Activated T-cell treated with anti-CD3 and anti-CD28 coated beads, Interleukin-2, amount 50 U/mL, for 4 hours (primary cell): ENCODE measurements around the gene UGGT2. TPM values are rescaled to one million over a fixed set of nuclear protein-coding genes. Genes with fewer than 3 reads are reported as not detected.

Experiments
- ATAC-seq, 2 donors: fragments of 200-7000 bp; cut with Tn5 transposase; one replicate each; pipeline ENCODE4 v1.10.0; 2021
- DNase-seq: peaks from one replicate; pipeline ENCODE4 v3.0.0-alpha.2; 2020
- H3K27me3 Mint-ChIP-seq: one replicate; pipeline ENCODE4 v1.8.0; 2021; ENCODE audit warnings: low read depth, mixed read lengths
- H3K36me3 Mint-ChIP-seq: one replicate; pipeline ENCODE4 v1.8.0; 2022; ENCODE audit warnings: mixed read lengths; ENCODE audit not compliant: insufficient read depth
- H3K4me1 Mint-ChIP-seq: one replicate; pipeline ENCODE4 v1.8.0; 2021; ENCODE audit warnings: low read depth, mixed read lengths
- H3K4me3 Mint-ChIP-seq: one replicate; pipeline ENCODE4 v1.8.0; 2021; ENCODE audit warnings: mild to moderate bottlenecking, moderate library complexity, mixed read lengths
- H3K9me3 Mint-ChIP-seq: one replicate; pipeline ENCODE4 v1.8.0; 2021; ENCODE audit warnings: mixed read lengths
- total RNA-seq, 3 donors: library from RNA; stranded (reverse); gene quantifications; one replicate each; pipeline ENCODE4 v1.2.1, GENCODE V29; 2021

Gene UGGT2
- total RNA-seq, 3 donors from 2014 or later, result 0.08 to 0.46 (median 0.08) TPM

- no peak for DNase-seq
- peaks cover 3% of the 10 kb centered on the region for H3K9me3 Mint-ChIP-seq
- no peak for ATAC-seq
- H3K4me1 Mint-ChIP-seq, result no peaks in the 10 kb centered on the region
- no peaks in the 10 kb centered on the region for H3K27me3 Mint-ChIP-seq
- H3K36me3 Mint-ChIP-seq, result no peaks in the 10 kb centered on the region
- no peak overlapping the region for H3K4me3 Mint-ChIP-seq
Observed at GRCh38 chr13:95924389-95924994, 128.7 kb downstream of the UGGT2 start.

DNA sequence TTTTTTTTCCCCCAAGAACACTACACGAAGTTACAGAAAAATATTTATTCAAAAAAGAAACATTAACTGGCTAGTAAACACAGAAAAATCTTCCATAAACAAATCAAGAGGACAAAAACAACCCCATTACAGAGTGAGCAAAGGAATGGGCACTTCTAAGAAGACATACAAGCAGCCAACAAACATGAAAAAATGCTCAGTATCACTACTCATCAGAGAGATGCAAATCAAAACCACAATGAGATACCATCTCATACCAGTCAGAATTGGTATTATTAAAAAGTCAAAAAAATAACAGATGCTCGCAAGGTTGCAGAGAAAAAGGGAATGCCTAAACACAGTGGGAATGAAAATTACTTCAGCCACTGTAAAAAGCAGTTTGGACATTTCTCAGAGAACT, 131.7 kb downstream of the UGGT2 start:
- H3K36me3 Mint-ChIP-seq, result no peaks in the 10 kb centered on the region

GRCh38 chr13:95920485-95920884, 132.7 kb downstream of the UGGT2 start:
- Mint-ChIP-seq H3K9me3 (peaks cover 4% of the 10 kb centered on the region), H3K4me1 (no peaks in the 10 kb centered on the region), H3K36me3 (no peaks in the 10 kb centered on the region), H3K27me3 (no peaks in the 10 kb centered on the region), H3K4me3 (no peak overlapping the region)
- ATAC-seq (no peak), DNase-seq (no peak)

More for the DNA sequence above, 131.7 kb downstream of the UGGT2 start:
- Mint-ChIP-seq H3K9me3 (peaks cover 4% of the 10 kb centered on the region), H3K27me3 (no peaks in the 10 kb centered on the region), H3K4me1 (no peaks in the 10 kb centered on the region), H3K4me3 (no peak overlapping the region)
- no peak for ATAC-seq
- no peak for DNase-seq

GRCh38 chr13:95918860-95919259, 134.3 kb downstream of the UGGT2 start:
- peaks cover 4% of the 10 kb centered on the region for H3K9me3 Mint-ChIP-seq
- H3K4me3 Mint-ChIP-seq, result no peak overlapping the region
- DNase-seq (no peak), ATAC-seq (no peak)
- no peaks in the 10 kb centered on the region for H3K4me1 Mint-ChIP-seq
- H3K36me3 Mint-ChIP-seq, result no peaks in the 10 kb centered on the region
- no peaks in the 10 kb centered on the region for H3K27me3 Mint-ChIP-seq

- Mint-ChIP-seq H3K9me3 (peaks cover 6% of the 10 kb centered on the region), H3K4me3 (no peak overlapping the region), H3K27me3 (no peaks in the 10 kb centered on the region), H3K4me1 (no peaks in the 10 kb centered on the region), H3K36me3 (no peaks in the 10 kb centered on the region)
- no peak for ATAC-seq
- no peak for DNase-seq
Observed at GRCh38 chr13:95914991-95915501, 138.2 kb downstream of the UGGT2 start.

DNA sequence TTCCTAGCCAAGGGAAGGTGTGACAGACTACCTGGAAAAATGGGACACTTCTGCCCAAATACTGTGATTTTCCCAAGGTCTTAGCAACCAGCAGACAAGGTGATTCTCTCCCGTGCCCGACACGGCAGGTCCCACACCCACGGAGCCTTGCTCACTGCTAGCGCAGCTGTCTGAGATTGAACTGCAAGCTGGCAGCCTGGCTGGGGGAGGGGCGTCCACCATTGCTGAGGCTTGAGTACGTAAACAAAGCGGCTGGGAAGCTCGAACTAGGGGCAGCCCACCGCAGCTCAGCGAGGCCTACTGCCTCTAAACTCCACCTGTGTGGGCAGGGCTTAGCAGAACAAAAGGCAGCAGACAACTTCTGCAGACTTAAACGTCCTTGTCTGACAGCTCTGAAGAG, 146.2 kb downstream of the UGGT2 start:
- Mint-ChIP-seq H3K9me3 (peaks cover 10% of the 10 kb centered on the region), H3K27me3 (no peaks in the 10 kb centered on the region), H3K4me3 (no peak overlapping the region), H3K4me1 (no peaks in the 10 kb centered on the region), H3K36me3 (no peaks in the 10 kb centered on the region)
- DNase-seq (no peak), ATAC-seq (no peak)

DNA sequence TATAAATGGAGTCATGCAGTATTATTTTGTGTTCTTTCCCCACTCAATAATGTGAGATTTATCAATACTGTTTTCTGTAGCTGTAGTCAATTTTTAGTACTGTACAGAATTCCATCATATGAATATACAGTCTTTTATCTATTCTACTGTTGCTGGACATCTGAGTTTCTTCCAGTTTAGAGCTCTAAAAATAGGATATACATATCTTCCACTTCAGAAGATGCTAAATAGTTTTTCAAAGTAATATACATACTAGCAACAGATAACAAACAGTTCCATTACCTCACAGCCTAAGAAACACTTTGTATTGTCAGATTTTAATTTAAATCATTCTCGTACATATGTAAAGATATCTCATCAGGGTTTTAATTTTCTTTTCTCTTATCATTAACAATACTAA, 149.6 kb downstream of the UGGT2 start:
- peaks cover 6% of the 10 kb centered on the region for H3K9me3 Mint-ChIP-seq
- H3K4me1 Mint-ChIP-seq, result no peaks in the 10 kb centered on the region
- ATAC-seq (no peak), DNase-seq (no peak)
- no peak overlapping the region for H3K4me3 Mint-ChIP-seq
- no peaks in the 10 kb centered on the region for H3K27me3 Mint-ChIP-seq
- H3K36me3 Mint-ChIP-seq, result no peaks in the 10 kb centered on the region

- no peaks in the 10 kb centered on the region for H3K27me3 Mint-ChIP-seq
- H3K9me3 Mint-ChIP-seq, result peaks cover under 1% of the 10 kb centered on the region
- H3K4me3 Mint-ChIP-seq, result no peak overlapping the region
- H3K4me1 Mint-ChIP-seq, result no peaks in the 10 kb centered on the region
- H3K36me3 Mint-ChIP-seq, result no peaks in the 10 kb centered on the region
- DNase-seq (no peak), ATAC-seq (no peak)
Observed at GRCh38 chr13:95902741-95903140, 150.5 kb downstream of the UGGT2 start.

GRCh38 chr13:95898256-95898655, 154.9 kb downstream of the UGGT2 start:
- no peak overlapping the region for H3K4me3 Mint-ChIP-seq
- H3K9me3 Mint-ChIP-seq, result no peaks in the 10 kb centered on the region
- H3K27me3 Mint-ChIP-seq, result no peaks in the 10 kb centered on the region
- H3K36me3 Mint-ChIP-seq, result no peaks in the 10 kb centered on the region
- H3K4me1 Mint-ChIP-seq, result no peaks in the 10 kb centered on the region
- DNase-seq (no peak), ATAC-seq (no peak)

DNA sequence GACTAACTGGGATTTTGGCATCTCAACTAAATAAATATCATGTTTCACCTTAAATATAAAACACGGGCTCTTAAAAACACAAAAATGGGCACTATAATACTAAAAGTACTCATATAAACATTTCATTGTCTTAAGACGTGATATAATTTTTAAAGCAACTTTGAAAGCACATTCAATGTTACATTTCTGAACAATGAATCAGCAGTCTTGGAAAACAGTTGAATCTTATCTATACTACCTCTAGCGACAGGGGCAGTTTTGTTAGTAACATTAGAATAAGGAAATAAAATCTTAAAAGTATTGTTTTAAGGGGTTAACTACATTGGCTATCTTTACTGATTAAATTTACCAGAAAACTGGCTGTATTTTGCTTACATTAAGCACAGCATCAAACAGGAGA, 156.9 kb downstream of the UGGT2 start:
- H3K9me3 Mint-ChIP-seq, result no peaks in the 10 kb centered on the region
- ATAC-seq, result no peak
- H3K4me3 Mint-ChIP-seq, result no peak overlapping the region
- no peak for DNase-seq
- H3K27me3 Mint-ChIP-seq, result peaks cover 4% of the 10 kb centered on the region
- H3K4me1 Mint-ChIP-seq, result no peaks in the 10 kb centered on the region
- no peaks in the 10 kb centered on the region for H3K36me3 Mint-ChIP-seq

DNA sequence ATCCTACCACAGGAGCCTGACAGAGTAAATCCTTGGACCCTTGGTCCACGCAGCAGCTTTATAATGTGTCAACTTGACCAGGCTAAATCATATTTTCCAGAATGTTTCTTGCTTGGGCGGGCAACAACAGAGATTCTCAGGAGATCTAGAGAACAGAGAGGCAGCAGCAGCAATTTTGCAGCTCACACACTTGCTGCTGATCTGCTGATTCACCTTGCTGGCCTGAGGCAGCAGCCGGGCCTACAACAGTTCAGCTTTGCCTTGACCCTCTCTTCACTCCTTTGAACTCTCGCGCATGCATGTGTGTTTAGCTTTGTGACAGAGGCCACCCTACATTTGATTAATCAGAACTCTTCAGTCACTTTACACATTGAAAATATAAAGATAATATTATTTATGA, 159.3 kb downstream of the UGGT2 start:
- peaks cover 4% of the 10 kb centered on the region for H3K27me3 Mint-ChIP-seq
- ATAC-seq (no peak), DNase-seq (no peak)
- no peaks in the 10 kb centered on the region for H3K9me3 Mint-ChIP-seq
- H3K4me3 Mint-ChIP-seq, result no peak overlapping the region
- H3K36me3 Mint-ChIP-seq, result no peaks in the 10 kb centered on the region
- no peaks in the 10 kb centered on the region for H3K4me1 Mint-ChIP-seq

DNA sequence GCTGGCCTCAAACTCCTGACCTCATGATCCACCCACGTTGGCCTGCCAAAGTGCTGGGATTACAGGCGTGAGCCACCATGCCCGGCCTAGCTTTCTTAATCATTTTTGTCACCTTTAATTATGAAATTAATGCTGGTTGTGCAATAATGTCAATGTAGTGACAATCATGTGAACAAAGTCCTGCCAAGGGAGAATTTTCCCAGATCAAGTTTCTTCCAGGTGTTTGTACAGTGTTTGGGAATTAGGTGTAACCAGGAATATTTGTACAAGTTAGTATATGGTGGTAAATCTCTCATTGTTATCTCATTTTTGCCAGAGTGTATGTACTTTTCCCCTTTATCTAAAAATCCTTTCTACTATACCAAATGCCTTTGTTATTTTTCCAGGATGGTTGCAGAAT, 171.1 kb downstream of the UGGT2 start:
- no peak for ATAC-seq
- Mint-ChIP-seq H3K27me3 (peaks cover 3% of the 10 kb centered on the region), H3K36me3 (no peaks in the 10 kb centered on the region), H3K4me3 (no peak overlapping the region), H3K9me3 (no peaks in the 10 kb centered on the region), H3K4me1 (no peaks in the 10 kb centered on the region)
- no peak for DNase-seq

GRCh38 chr13:95880331-95880730, 172.9 kb downstream of the UGGT2 start:
- Mint-ChIP-seq H3K9me3 (no peaks in the 10 kb centered on the region), H3K27me3 (peaks cover 3% of the 10 kb centered on the region), H3K4me3 (no peak overlapping the region), H3K4me1 (no peaks in the 10 kb centered on the region), H3K36me3 (no peaks in the 10 kb centered on the region)
- DNase-seq (no peak), ATAC-seq (no peak)

GRCh38 chr13:95874286-95874685, 178.9 kb downstream of the UGGT2 start:
- no peaks in the 10 kb centered on the region for H3K36me3 Mint-ChIP-seq
- H3K4me1 Mint-ChIP-seq, result no peaks in the 10 kb centered on the region

DNA sequence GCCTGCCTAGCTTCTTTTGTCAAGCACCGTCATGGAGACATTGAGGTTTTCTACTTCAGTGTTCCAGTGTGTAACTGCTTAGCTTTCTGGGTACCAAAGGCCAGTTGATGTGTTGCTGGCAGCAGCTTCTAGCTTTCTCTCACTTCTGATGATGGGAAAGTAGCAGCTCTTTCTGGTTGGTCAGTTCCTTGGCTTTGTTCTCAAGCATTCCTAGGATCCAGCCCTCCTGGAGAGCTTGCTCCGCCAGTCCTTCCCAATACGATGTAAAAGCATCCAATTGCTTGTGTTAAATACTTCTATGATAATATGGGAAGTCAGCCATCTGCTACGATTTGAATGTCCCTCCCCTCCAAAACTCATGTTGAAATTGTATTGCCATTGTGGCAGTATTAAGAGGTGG, 182.8 kb downstream of the UGGT2 start:
- ATAC-seq (no peak), DNase-seq (no peak)
- H3K36me3 Mint-ChIP-seq, result no peaks in the 10 kb centered on the region
- H3K9me3 Mint-ChIP-seq, result no peaks in the 10 kb centered on the region
- H3K27me3 Mint-ChIP-seq, result peaks cover 4% of the 10 kb centered on the region
- no peaks in the 10 kb centered on the region for H3K4me1 Mint-ChIP-seq
- no peak overlapping the region for H3K4me3 Mint-ChIP-seq

More at GRCh38 chr13:95874286-95874685, 178.9 kb downstream of the UGGT2 start:
- no peak for DNase-seq
- H3K9me3 Mint-ChIP-seq, result no peaks in the 10 kb centered on the region
- H3K4me3 Mint-ChIP-seq, result no peak overlapping the region
- no peak for ATAC-seq
- H3K27me3 Mint-ChIP-seq, result peaks cover 4% of the 10 kb centered on the region
